K562 (cell line): ENCODE data around the gene NMT2. TPM values are rescaled to one million over a fixed set of nuclear protein-coding genes. Genes with fewer than 3 reads are reported as not detected.

ENCODE experiments used
- ATAC-seq: fragments of 200-7000 bp; cut with Tn5 transposase; 3 replicates; pipeline ENCODE4 v1.9.1; 2020; ENCODE audit warnings: moderate library complexity
- BruUV-seq: library from RNA; stranded (reverse); fragments of 400-500 nt; replicated peaks from 2 replicates; lab custom pipeline; 2021; lab: Mats Ljungman, UMichigan
- CTCF ChIA-PET: fragments of 300-600 bp; formaldehyde crosslinking; extraction: SDS; loops from one replicate; lab custom pipeline; 2021; ENCODE audit warnings: low intra/inter-chr PET ratio; lab: Yijun Ruan, JAX
- POLR2A ChIA-PET: fragments of 300-600, 350-650 bp; sonication (Branson Sonifier 250); formaldehyde crosslinking; extraction: SDS; loops from one replicate; lab custom pipeline; 2021; ENCODE audit warnings: antibody characterized with exemption, inconsistent platforms; lab: Yijun Ruan, JAX
- DNase-seq, 4 experiments: peaks; one replicate each; pipeline versions ENCODE4 v3.0.0 to v3.0.0-alpha.2; 2011 to 2018; ENCODE audit warnings: low spot score in 3 of 4, mixed read lengths in 3 of 4; ENCODE audit errors: extremely low read depth in 1 of 4
- FAIRE-seq: peaks from 2 replicates; lab custom pipeline; 2011; peaks lifted over from hg19 to GRCh38; lab: Jason Lieb, UNC
- H2AFZ ChIP-seq: 2 replicates; pipeline ENCODE4 v1.6.0; 2011; ENCODE audit warnings: low read depth, low read length, control low read depth, inconsistent platforms
- H3K27ac ChIP-seq: fragments of 200-600 bp; 3 replicates; pipeline ENCODE4 v1.8.0; 2011; ENCODE audit warnings: low read depth, mild to moderate bottlenecking, control low read depth, inconsistent platforms, low read length, moderate library complexity, mixed read lengths; ENCODE audit errors: extremely low read depth
- H3K27me3 ChIP-seq, 2 experiments: fragments of 300-600 bp in 1 of 2; 2 replicates in 1 of 2; 3 replicates in 1 of 2; pipeline versions ENCODE4 v1.6.0 to v1.8.0; 2011; ENCODE audit warnings: inconsistent platforms in 2 of 2, low read length in 2 of 2, mild to moderate bottlenecking in 1 of 2, mixed read lengths in 1 of 2, moderate library complexity in 1 of 2; ENCODE audit not compliant: control insufficient read depth in 2 of 2, insufficient read depth in 2 of 2
- H3K36me3 ChIP-seq: fragments of 300-600 bp; 3 replicates; pipeline ENCODE4 v1.8.0; 2011; ENCODE audit warnings: mild to moderate bottlenecking, low read length, inconsistent platforms; ENCODE audit not compliant: control insufficient read depth, insufficient read depth
- H3K4me1 ChIP-seq, 2 experiments: fragments of 200-600 bp in 1 of 2; replicated peaks in 1 of 2; 2 replicates in 1 of 2; 3 replicates in 1 of 2; pipeline versions ENCODE4 v1.5.1 to v1.8.0; 2011; ENCODE audit warnings: inconsistent platforms in 2 of 2, low read length in 2 of 2, mild to moderate bottlenecking in 1 of 2, mixed read lengths in 1 of 2, moderate library complexity in 1 of 2; ENCODE audit not compliant: control insufficient read depth in 2 of 2, insufficient read depth in 2 of 2
- H3K4me2 ChIP-seq: 2 replicates; pipeline ENCODE4 v1.6.1; 2011; ENCODE audit warnings: low read length, control low read depth, inconsistent platforms, mixed read lengths; ENCODE audit not compliant: insufficient read depth
- H3K4me3 ChIP-seq: fragments of 200-600 bp; sonication (generic), shearing (Covaris generic); 2 replicates; pipeline ENCODE4 v1.5.1; 2016; ENCODE audit warnings: control low read depth, inconsistent platforms
- H3K79me2 ChIP-seq: fragments of 200-600 bp; 3 replicates; pipeline ENCODE4 v1.8.0; 2011; ENCODE audit warnings: low read length, inconsistent platforms; ENCODE audit not compliant: control insufficient read depth, insufficient read depth
- H3K9ac ChIP-seq, 2 experiments: 2 replicates each; pipeline versions ENCODE4 v1.6.0 to v1.6.1; 2011; ENCODE audit warnings: low read depth in 2 of 2, low read length in 2 of 2, control low read depth in 1 of 2, inconsistent platforms in 1 of 2, mild to moderate bottlenecking in 1 of 2, mixed read lengths in 1 of 2; ENCODE audit not compliant: insufficient read depth in 1 of 2
- H3K9me1 ChIP-seq: one replicate; pipeline ENCODE4 v1.6.0; 2011; ENCODE audit warnings: inconsistent platforms, mild to moderate bottlenecking, low read length, moderate library complexity; ENCODE audit not compliant: control insufficient read depth, insufficient read depth
- H3K9me3 ChIP-seq: replicated peaks from 2 replicates; pipeline ENCODE4 v1.5.1; 2011; ENCODE audit warnings: low read depth, low read length, inconsistent platforms; ENCODE audit not compliant: control insufficient read depth, insufficient read depth
- H4K20me1 ChIP-seq: replicated peaks from 2 replicates; pipeline ENCODE4 v1.6.1; 2011; ENCODE audit warnings: low read length, inconsistent platforms, mixed read lengths; ENCODE audit not compliant: control insufficient read depth, insufficient read depth
- E2F3 ChIP-seq: fragments of 250-450 bp; sonication (Bioruptor Pico); IDR thresholded peaks from 2 replicates; pipeline ENCODE4 v1.4.0; 2020; ENCODE audit warnings: mild to moderate bottlenecking
- ETV6 ChIP-seq, 3 experiments: fragments of 150-350 bp in 1 of 3; sonication (generic) in 1 of 3; formaldehyde crosslinking in 1 of 3; IDR thresholded peaks; 2 replicates each; pipeline versions ENCODE4 v1.6.1 to v1.8.0; 2014 to 2022; ENCODE audit warnings: borderline replicate concordance in 2 of 3, low read depth in 2 of 3, antibody characterized with exemption in 1 of 3, low read length in 1 of 3, mild to moderate bottlenecking in 1 of 3, missing genetic modification reagents in 1 of 3
- HDAC2 ChIP-seq: fragments of 450-650 bp; IDR thresholded peaks from 2 replicates; pipeline ENCODE4 v1.6.1; 2016; ENCODE audit warnings: mild to moderate bottlenecking
- MAZ ChIP-seq, 2 experiments: fragments of 450-650 bp in 1 of 2; sonication (generic) in 1 of 2; formaldehyde crosslinking; IDR thresholded peaks in 1 of 2; conservative IDR thresholded peaks in 1 of 2; 2 replicates each; pipeline versions ENCODE4 v1.4.0 to v1.5.0; 2020; ENCODE audit warnings: mild to moderate bottlenecking in 1 of 2, missing genetic modification reagents in 1 of 2
- MCM2 ChIP-seq: fragments of 450-650 bp; IDR thresholded peaks from 2 replicates; pipeline ENCODE4 v1.6.1; 2017; ENCODE audit warnings: low read depth, mild to moderate bottlenecking
- NBN ChIP-seq: fragments of 450-650 bp; IDR thresholded peaks from 2 replicates; pipeline ENCODE4 v1.6.1; 2016; ENCODE audit warnings: low read depth, mild to moderate bottlenecking
- RAD21 ChIP-seq, 2 experiments: fragments of 250-450 bp in 1 of 2; fragments of 450-650 bp in 1 of 2; sonication (Bioruptor Pico) in 1 of 2; formaldehyde crosslinking in 1 of 2; IDR thresholded peaks in 1 of 2; conservative IDR thresholded peaks in 1 of 2; 2 replicates each; pipeline versions ENCODE4 v1.4.0 to v1.8.0; 2020 to 2022; ENCODE audit warnings: mild to moderate bottlenecking in 2 of 2, moderate library complexity in 1 of 2
- WGBS: fragments of 100-300 bp; shearing (Covaris generic); methylation state at CpG from one replicate; pipeline ENCODE4 v1.1.6; 2016; ENCODE audit warnings: low coverage, mixed read lengths; ENCODE audit not compliant: insufficient coverage; ENCODE audit errors: missing lambda C conversion rate; 5-methylcytosine and 5-hydroxymethylcytosine counted together
- in situ Hi-C: fragments of 300-500 bp; cut with MboI; formaldehyde crosslinking; loops from 4 replicates; pipeline ENCODE4 v1.15.0; 2018; ENCODE audit warnings: inconsistent platforms, mixed read lengths
- intact Hi-C: fragments of 100-400 bp; cut with micrococcal nuclease; formaldehyde crosslinking; loops from 2 replicates; pipeline ENCODE4 v1.14.2; 2022
- polyA plus RNA-seq, 8 experiments: library from polyadenylated mRNA; depleted of rRNA in 4 of 8; stranded (reverse) in 5 of 8; unstranded in 3 of 8; fragments of >200 nt; fragmentation: Nextera tagmentation in 2 of 8; fragmentation: Illumina TruSeq in 1 of 8; extraction: Ambion mirVana in 2 of 8; extraction: Trizol in 1 of 8; gene quantifications; 2 replicates each; pipeline versions ENCODE4 v1.2.1 to v1.2.3, GENCODE V29; 2011 to 2014; ENCODE audit warnings: inconsistent platforms in 1 of 8, missing spikeins in 1 of 8
- total RNA-seq, 7 experiments: library from RNA; depleted of rRNA in 6 of 7; stranded (reverse); fragments of >200 nt in 6 of 7; fragmentation: Illumina TruSeq in 2 of 7; extraction: Trizol in 2 of 7; gene quantifications; 2 replicates each; pipeline versions ENCODE4 v1.2.1 to v1.2.3, GENCODE V29; 2011 to 2021; ENCODE audit warnings: low replicate concordance in 1 of 7
- TF ChIP-seq, protein P1 (sequence below): fragments of 250-450 bp; sonication (Bioruptor Pico); IDR thresholded peaks from 2 replicates; pipeline ENCODE4 v1.8.0; 2021; ENCODE audit warnings: moderate library complexity, mild to moderate bottlenecking, inconsistent platforms
- TF ChIP-seq, protein P2 (sequence below): fragments of 250-450 bp; sonication (Bioruptor Pico); IDR thresholded peaks from 2 replicates; pipeline ENCODE4 v1.6.1; 2021; ENCODE audit warnings: mild to moderate bottlenecking
- TF ChIP-seq, protein P3 (sequence below): fragments of 450-650 bp; IDR thresholded peaks from 2 replicates; pipeline ENCODE4 v1.6.1; 2017; ENCODE audit warnings: mild to moderate bottlenecking, moderate library complexity
- TF ChIP-seq, protein P4 (sequence below): IDR thresholded peaks from 2 replicates; pipeline ENCODE4 v1.6.1; 2011; ENCODE audit warnings: borderline replicate concordance, low read depth, mild to moderate bottlenecking, moderate library complexity, low read length; ENCODE audit not compliant: insufficient read depth, poor library complexity, severe bottlenecking

The NMT2 gene
- total and polyA plus RNA-seq, 9 of the 15 experiments (the other 6 are each of a cell fraction or from before 2014, with no cell fraction given) = 5.2 to 15.9 (median 10.8) TPM

DNA sequence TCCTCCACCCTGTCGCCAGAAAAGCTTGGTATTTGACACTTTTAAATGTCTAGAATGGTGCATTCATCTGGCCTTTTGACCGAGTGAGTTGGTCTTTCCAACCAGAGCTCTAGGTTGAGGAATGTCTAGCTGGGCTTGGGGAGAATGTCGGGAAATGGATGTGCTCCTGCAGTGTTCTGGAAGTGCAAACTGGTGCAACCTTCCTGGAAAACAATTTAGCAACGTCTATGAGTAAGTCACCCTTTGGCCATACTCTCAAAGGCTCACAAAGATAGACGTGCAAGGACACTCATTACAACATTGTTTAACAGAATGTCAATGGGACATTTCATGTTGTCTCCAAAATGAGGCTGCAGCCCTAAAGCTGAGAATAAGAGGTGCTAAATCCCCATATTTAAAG is 12.2 kb upstream of the NMT2 start (continued):
- no peak for TF ChIP-seq HDAC2

DNA sequence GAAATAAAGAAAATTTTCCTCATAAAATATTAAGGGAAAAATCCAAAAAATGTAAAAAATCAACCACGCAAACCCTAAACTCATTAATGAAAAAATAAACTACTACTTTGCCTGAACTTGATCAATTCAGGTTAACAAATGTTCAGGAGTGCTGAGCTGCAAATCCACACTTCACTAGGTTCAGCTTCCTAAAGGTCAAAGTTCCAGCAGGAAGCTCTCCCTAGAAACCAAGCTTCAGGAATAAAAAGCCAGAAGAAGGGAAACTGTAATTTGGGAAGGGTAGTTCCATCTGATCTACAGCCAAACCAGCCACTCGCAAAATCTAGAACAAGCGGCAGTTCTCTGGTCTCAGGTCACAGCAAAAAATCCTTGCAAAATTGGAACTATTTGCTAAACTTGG is 7.8 kb upstream of the NMT2 start:
- BruUV-seq = no TSS peak
- no peaks in the 10 kb centered on the region for H3K27me3 ChIP-seq
- DNase-seq (no peak), ATAC-seq (no peak), FAIRE-seq (no peak)
- H3K36me3 ChIP-seq = no peaks in the 10 kb centered on the region
- ChIA-PET POLR2A (no interaction called here), CTCF (no interaction called here)
- no peak overlapping the region for H3K4me2 ChIP-seq
- no peak overlapping the region for H2AFZ ChIP-seq
- 46% methylated on average over 3 of the region's 3 CpGs for WGBS
- H4K20me1 ChIP-seq = no peaks in the 10 kb centered on the region
- H3K9ac ChIP-seq = no peak overlapping the region
- intact Hi-C loops = no loop called here
- H3K27ac ChIP-seq = no peak overlapping the region
- in situ Hi-C loops = no loop called here
- H3K9me3 ChIP-seq = no peaks in the 10 kb centered on the region
- TF ChIP-seq, protein P1, sequence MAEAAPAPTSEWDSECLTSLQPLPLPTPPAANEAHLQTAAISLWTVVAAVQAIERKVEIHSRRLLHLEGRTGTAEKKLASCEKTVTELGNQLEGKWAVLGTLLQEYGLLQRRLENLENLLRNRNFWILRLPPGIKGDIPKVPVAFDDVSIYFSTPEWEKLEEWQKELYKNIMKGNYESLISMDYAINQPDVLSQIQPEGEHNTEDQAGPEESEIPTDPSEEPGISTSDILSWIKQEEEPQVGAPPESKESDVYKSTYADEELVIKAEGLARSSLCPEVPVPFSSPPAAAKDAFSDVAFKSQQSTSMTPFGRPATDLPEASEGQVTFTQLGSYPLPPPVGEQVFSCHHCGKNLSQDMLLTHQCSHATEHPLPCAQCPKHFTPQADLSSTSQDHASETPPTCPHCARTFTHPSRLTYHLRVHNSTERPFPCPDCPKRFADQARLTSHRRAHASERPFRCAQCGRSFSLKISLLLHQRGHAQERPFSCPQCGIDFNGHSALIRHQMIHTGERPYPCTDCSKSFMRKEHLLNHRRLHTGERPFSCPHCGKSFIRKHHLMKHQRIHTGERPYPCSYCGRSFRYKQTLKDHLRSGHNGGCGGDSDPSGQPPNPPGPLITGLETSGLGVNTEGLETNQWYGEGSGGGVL (CRISPR knock-in tag) = no peak
- TF ChIP-seq, protein P2, sequence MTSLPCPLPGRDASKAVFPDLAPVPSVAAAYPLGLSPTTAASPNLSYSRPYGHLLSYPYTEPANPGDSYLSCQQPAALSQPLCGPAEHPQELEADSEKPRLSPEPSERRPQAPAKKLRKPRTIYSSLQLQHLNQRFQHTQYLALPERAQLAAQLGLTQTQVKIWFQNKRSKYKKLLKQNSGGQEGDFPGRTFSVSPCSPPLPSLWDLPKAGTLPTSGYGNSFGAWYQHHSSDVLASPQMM (CRISPR knock-in tag) = no peak
- TF ChIP-seq, protein P3, sequence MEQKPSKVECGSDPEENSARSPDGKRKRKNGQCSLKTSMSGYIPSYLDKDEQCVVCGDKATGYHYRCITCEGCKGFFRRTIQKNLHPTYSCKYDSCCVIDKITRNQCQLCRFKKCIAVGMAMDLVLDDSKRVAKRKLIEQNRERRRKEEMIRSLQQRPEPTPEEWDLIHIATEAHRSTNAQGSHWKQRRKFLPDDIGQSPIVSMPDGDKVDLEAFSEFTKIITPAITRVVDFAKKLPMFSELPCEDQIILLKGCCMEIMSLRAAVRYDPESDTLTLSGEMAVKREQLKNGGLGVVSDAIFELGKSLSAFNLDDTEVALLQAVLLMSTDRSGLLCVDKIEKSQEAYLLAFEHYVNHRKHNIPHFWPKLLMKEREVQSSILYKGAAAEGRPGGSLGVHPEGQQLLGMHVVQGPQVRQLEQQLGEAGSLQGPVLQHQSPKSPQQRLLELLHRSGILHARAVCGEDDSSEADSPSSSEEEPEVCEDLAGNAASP = no peak
- TF ChIP-seq, protein P4, sequence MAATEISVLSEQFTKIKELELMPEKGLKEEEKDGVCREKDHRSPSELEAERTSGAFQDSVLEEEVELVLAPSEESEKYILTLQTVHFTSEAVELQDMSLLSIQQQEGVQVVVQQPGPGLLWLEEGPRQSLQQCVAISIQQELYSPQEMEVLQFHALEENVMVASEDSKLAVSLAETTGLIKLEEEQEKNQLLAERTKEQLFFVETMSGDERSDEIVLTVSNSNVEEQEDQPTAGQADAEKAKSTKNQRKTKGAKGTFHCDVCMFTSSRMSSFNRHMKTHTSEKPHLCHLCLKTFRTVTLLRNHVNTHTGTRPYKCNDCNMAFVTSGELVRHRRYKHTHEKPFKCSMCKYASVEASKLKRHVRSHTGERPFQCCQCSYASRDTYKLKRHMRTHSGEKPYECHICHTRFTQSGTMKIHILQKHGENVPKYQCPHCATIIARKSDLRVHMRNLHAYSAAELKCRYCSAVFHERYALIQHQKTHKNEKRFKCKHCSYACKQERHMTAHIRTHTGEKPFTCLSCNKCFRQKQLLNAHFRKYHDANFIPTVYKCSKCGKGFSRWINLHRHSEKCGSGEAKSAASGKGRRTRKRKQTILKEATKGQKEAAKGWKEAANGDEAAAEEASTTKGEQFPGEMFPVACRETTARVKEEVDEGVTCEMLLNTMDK = no peak
- no peak for TF ChIP-seq NBN
- no peak for TF ChIP-seq E2F3
- no peak for TF ChIP-seq ETV6 (IDR thresholded peaks at IDR 0.05; ENCODE audit: borderline replicate concordance in 1 of 2, low read depth in 2 of 2, low read length in 1 of 2)
- TF ChIP-seq ETV6 (CRISPR knock-in tag; IDR thresholded peaks at IDR 0.05; ENCODE audit: borderline replicate concordance) = no peak
- no peak for TF ChIP-seq RAD21 (CRISPR knock-in tag; conservative IDR thresholded peaks at IDR 0.05 in 1 of 2, IDR thresholded peaks at IDR 0.05 in 1 of 2)
- no peak for TF ChIP-seq MCM2
- no peak for TF ChIP-seq MAZ (CRISPR knock-in tag; conservative IDR thresholded peaks at IDR 0.05 in 1 of 2, IDR thresholded peaks at IDR 0.05 in 1 of 2)
- H3K9me1 ChIP-seq = no peaks in the 10 kb centered on the region
- no peaks in the 10 kb centered on the region for H3K4me1 ChIP-seq
- no peaks in the 10 kb centered on the region for H3K79me2 ChIP-seq
- H3K4me3 ChIP-seq = no peak overlapping the region
